ENCODE data around the gene GMPR.

GMPR gene

GRCh38 chr6:16274885-16275589, 36.6 kb downstream of the GMPR start:
- DNase-seq, result no peak

- no peak for DNase-seq
Observed at GRCh38 chr6:16277101-16277981, 39.0 kb downstream of the GMPR start.

- DNase-seq, result no peak
Observed at GRCh38 chr6:16278048-16278724, 39.8 kb downstream of the GMPR start.

GRCh38 chr6:16278750-16279149, 40.4 kb downstream of the GMPR start:
- no peak for DNase-seq

GRCh38 chr6:16279243-16279642, 40.9 kb downstream of the GMPR start:
- no peak for DNase-seq

- DNase-seq, result no peak
Observed at GRCh38 chr6:16282370-16282769, 44.0 kb downstream of the GMPR start.

- DNase-seq, result no peak
Observed at GRCh38 chr6:16284472-16284871, 46.1 kb downstream of the GMPR start.

- no peak for DNase-seq
Observed at GRCh38 chr6:16285467-16286150, 47.2 kb downstream of the GMPR start.

- peak; percentile 5 for DNase-seq
Observed at GRCh38 chr6:16286151-16286522, 47.8 kb downstream of the GMPR start.

GRCh38 chr6:16288163-16288562, 49.8 kb downstream of the GMPR start:
- no peak for DNase-seq

GRCh38 chr6:16291739-16292138, 53.4 kb downstream of the GMPR start:
- DNase-seq, result no peak

GRCh38 chr6:16292432-16292831, 54.0 kb downstream of the GMPR start:
- DNase-seq, result no peak

GRCh38 chr6:16292942-16293341, 54.6 kb downstream of the GMPR start:
- DNase-seq, result no peak

- no peak for DNase-seq
Observed at GRCh38 chr6:16294371-16294770, 56.0 kb downstream of the GMPR start.

- no peak for DNase-seq
Observed at GRCh38 chr6:16295060-16295459, 56.7 kb downstream of the GMPR start.

- no peak for DNase-seq
Observed at GRCh38 chr6:16295471-16295870, 57.1 kb downstream of the GMPR start.

GRCh38 chr6:16296061-16296670, 57.8 kb downstream of the GMPR start:
- no peak for DNase-seq

- no peak for DNase-seq
Observed at GRCh38 chr6:16299861-16300260, 61.5 kb downstream of the GMPR start.

GRCh38 chr6:16301511-16301910, 63.1 kb downstream of the GMPR start:
- no peak for DNase-seq

- no peak for DNase-seq
Observed at GRCh38 chr6:16302721-16303552, 64.5 kb downstream of the GMPR start.

GRCh38 chr6:16305246-16305725, 66.9 kb downstream of the GMPR start:
- no peak for DNase-seq

GRCh38 chr6:16305788-16306187, 67.4 kb downstream of the GMPR start:
- DNase-seq, result no peak

Measured in SHP77 treated with DMSO at 0.1 percent for 48 hours (cell line).